HepG2 (cell line): ENCODE results near the gene ZKSCAN3. TPM values are rescaled to one million over a fixed set of nuclear protein-coding genes. Genes with fewer than 3 reads are reported as not detected.

Experiments
- AKAP8 ChIP-seq: sonication (generic); formaldehyde crosslinking; IDR thresholded peaks from 2 replicates; pipeline ENCODE4 v1.5.1; 2020; ENCODE audit warnings: mild to moderate bottlenecking, missing genetic modification reagents
- GZF1 ChIP-seq: sonication (generic); formaldehyde crosslinking; IDR thresholded peaks from 2 replicates; pipeline ENCODE4 v1.5.1; 2020; ENCODE audit warnings: mild to moderate bottlenecking, missing genetic modification reagents
- IRX3 ChIP-seq: sonication (generic); formaldehyde crosslinking; IDR thresholded peaks from 2 replicates; pipeline ENCODE4 v1.8.1; 2023; ENCODE audit warnings: mild to moderate bottlenecking, low read depth, missing genetic modification reagents, borderline replicate concordance
- MATR3 ChIP-seq: sonication (generic); formaldehyde crosslinking; IDR thresholded peaks from 2 replicates; pipeline ENCODE4 v1.4.0; 2020; ENCODE audit warnings: missing genetic modification reagents
- NKX3-1 ChIP-seq: sonication (generic); formaldehyde crosslinking; IDR thresholded peaks from 2 replicates; pipeline ENCODE4 v1.5.0; 2020; ENCODE audit warnings: missing genetic modification reagents
- NR2C2 ChIP-seq: sonication (generic); formaldehyde crosslinking; IDR thresholded peaks from 2 replicates; pipeline ENCODE4 v1.4.0; 2020; ENCODE audit warnings: missing genetic modification reagents, mild to moderate bottlenecking, moderate library complexity, borderline replicate concordance
- PAF1 ChIP-seq: IDR thresholded peaks from 2 replicates; pipeline ENCODE4 v1.6.1; 2016; ENCODE audit warnings: missing genetic modification reagents, missing compliant biosample characterization
- POLR2AphosphoS2 ChIP-seq: IDR thresholded peaks from 2 replicates; pipeline ENCODE4 v1.6.1; 2011; ENCODE audit warnings: low read depth, low read length, improper control_type of control experiment
- RARA ChIP-seq: IDR thresholded peaks from 2 replicates; pipeline ENCODE4 v1.6.1; 2016; ENCODE audit warnings: missing genetic modification reagents, missing compliant biosample characterization
- RNF2 ChIP-seq: fragments of 450-650 bp; conservative IDR thresholded peaks from 2 replicates; pipeline ENCODE4 v1.6.1; 2016; ENCODE audit warnings: low read depth
- SIX4 ChIP-seq: sonication (generic); formaldehyde crosslinking; IDR thresholded peaks from 2 replicates; pipeline ENCODE4 v1.4.0; 2020; ENCODE audit warnings: missing genetic modification reagents
- SMAD1 ChIP-seq: sonication (generic); formaldehyde crosslinking; IDR thresholded peaks from 2 replicates; pipeline ENCODE4 v1.4.0; 2020; ENCODE audit warnings: missing genetic modification reagents, low read depth, mild to moderate bottlenecking, borderline replicate concordance
- SRSF4 ChIP-seq: fragments of 200-400 bp; formaldehyde crosslinking; IDR thresholded peaks from one replicate; pipeline ENCODE4 v1.6.1; 2018; ENCODE audit warnings: mild to moderate bottlenecking, low read depth, low read length, moderate library complexity; ENCODE audit not compliant: poor library complexity, severe bottlenecking
- STAG1 ChIP-seq: sonication (generic); formaldehyde crosslinking; IDR thresholded peaks from 2 replicates; pipeline ENCODE4 v1.4.0; 2020; ENCODE audit warnings: missing genetic modification reagents
- SUZ12 ChIP-seq: fragments of 150-350 bp; IDR thresholded peaks from 2 replicates; pipeline ENCODE4 v1.6.1; 2014; ENCODE audit warnings: low read depth, low read length
- SYNCRIP ChIP-seq: fragments of 200-400 bp; formaldehyde crosslinking; IDR thresholded peaks from 2 replicates; pipeline ENCODE4 v1.6.1; 2018; ENCODE audit warnings: mild to moderate bottlenecking, low read depth, low read length; ENCODE audit not compliant: insufficient read depth
- TEAD2 ChIP-seq: sonication (generic); formaldehyde crosslinking; IDR thresholded peaks from 2 replicates; pipeline ENCODE4 v1.9.0; 2021; ENCODE audit warnings: missing genetic modification reagents
- TP53 ChIP-seq: sonication (generic); formaldehyde crosslinking; conservative IDR thresholded peaks from 2 replicates; pipeline ENCODE4 v1.4.0; 2020; ENCODE audit warnings: missing genetic modification reagents
- TSC22D2 ChIP-seq: sonication (generic); formaldehyde crosslinking; IDR thresholded peaks from 2 replicates; pipeline ENCODE4 v1.5.1; 2020; ENCODE audit warnings: missing genetic modification reagents, mild to moderate bottlenecking, borderline replicate concordance
- ZNF205 ChIP-seq: IDR thresholded peaks from 2 replicates; pipeline ENCODE4 v1.6.1; 2018; ENCODE audit warnings: missing biosample characterization, missing genetic modification reagents
- ZNF274 ChIP-seq: sonication (generic); formaldehyde crosslinking; IDR thresholded peaks from 2 replicates; pipeline ENCODE4 v1.5.1; 2020; ENCODE audit warnings: mild to moderate bottlenecking, missing genetic modification reagents
- ZNF292 ChIP-seq: sonication (generic); formaldehyde crosslinking; IDR thresholded peaks from 2 replicates; pipeline ENCODE4 v1.8.1; 2022; ENCODE audit warnings: mild to moderate bottlenecking, low read depth, missing genetic modification reagents, borderline replicate concordance
- ZNF451 ChIP-seq: sonication (generic); formaldehyde crosslinking; IDR thresholded peaks from 2 replicates; pipeline ENCODE4 v1.5.0; 2020; ENCODE audit warnings: mild to moderate bottlenecking, missing genetic modification reagents
- ZNF496 ChIP-seq: sonication (generic); formaldehyde crosslinking; IDR thresholded peaks from 2 replicates; pipeline ENCODE4 v1.8.1; 2023; ENCODE audit warnings: mild to moderate bottlenecking, moderate library complexity, missing genetic modification reagents; ENCODE audit not compliant: insufficient replicate concordance
- ZNF713 ChIP-seq: sonication (generic); formaldehyde crosslinking; IDR thresholded peaks from 2 replicates; pipeline ENCODE4 v1.4.0; 2020; ENCODE audit warnings: mild to moderate bottlenecking, missing genetic modification reagents
- ZNF891 ChIP-seq: sonication (generic); formaldehyde crosslinking; IDR thresholded peaks from 2 replicates; pipeline ENCODE4 v1.5.0; 2020; ENCODE audit warnings: mild to moderate bottlenecking, missing genetic modification reagents
- ZSCAN12 ChIP-seq: sonication (generic); formaldehyde crosslinking; IDR thresholded peaks from 2 replicates; pipeline ENCODE4 v1.9.0; 2021; ENCODE audit warnings: mild to moderate bottlenecking, missing genetic modification reagents
- ZSCAN25 ChIP-seq: sonication (generic); formaldehyde crosslinking; IDR thresholded peaks from 2 replicates; pipeline ENCODE4 v1.8.0; 2022; ENCODE audit warnings: mild to moderate bottlenecking, missing genetic modification reagents
- polyA plus RNA-seq, 8 experiments: library from polyadenylated mRNA; depleted of rRNA in 3 of 8; stranded (reverse) in 7 of 8; unstranded in 1 of 8; fragments of >200 nt; fragmentation: Illumina TruSeq in 4 of 8; extraction: Trizol in 4 of 8; gene quantifications; 2 replicates each; pipeline versions ENCODE4 v1.2.1 to v1.2.3, GENCODE V29; 2011 to 2016; ENCODE audit warnings: low read depth in 4 of 8, missing spikeins in 1 of 8, mixed read lengths in 1 of 8; ENCODE audit not compliant: insufficient read depth in 1 of 8
- total RNA-seq, 5 experiments: library from RNA; depleted of rRNA; stranded (reverse); fragments of >200 nt; fragmentation: Illumina TruSeq; extraction: Trizol; gene quantifications; 2 replicates each; pipeline ENCODE4 v1.2.3, GENCODE V29; 2016; ENCODE audit warnings: low read depth in 1 of 5
- TF ChIP-seq, protein P1 (sequence below): sonication (generic); formaldehyde crosslinking; IDR thresholded peaks from 2 replicates; pipeline ENCODE4 v1.4.0; 2020; ENCODE audit warnings: missing genetic modification reagents
- TF ChIP-seq, protein P2 (sequence below): sonication (generic); formaldehyde crosslinking; IDR thresholded peaks from 2 replicates; pipeline ENCODE4 v1.4.0; 2020; ENCODE audit warnings: missing genetic modification reagents

The ZKSCAN3 gene
- total and polyA plus RNA-seq, 2 of the 13 experiments (the other 11 are each of a cell fraction or from before 2014, with no cell fraction given), result 3.3 to 7.4 TPM

DNA sequence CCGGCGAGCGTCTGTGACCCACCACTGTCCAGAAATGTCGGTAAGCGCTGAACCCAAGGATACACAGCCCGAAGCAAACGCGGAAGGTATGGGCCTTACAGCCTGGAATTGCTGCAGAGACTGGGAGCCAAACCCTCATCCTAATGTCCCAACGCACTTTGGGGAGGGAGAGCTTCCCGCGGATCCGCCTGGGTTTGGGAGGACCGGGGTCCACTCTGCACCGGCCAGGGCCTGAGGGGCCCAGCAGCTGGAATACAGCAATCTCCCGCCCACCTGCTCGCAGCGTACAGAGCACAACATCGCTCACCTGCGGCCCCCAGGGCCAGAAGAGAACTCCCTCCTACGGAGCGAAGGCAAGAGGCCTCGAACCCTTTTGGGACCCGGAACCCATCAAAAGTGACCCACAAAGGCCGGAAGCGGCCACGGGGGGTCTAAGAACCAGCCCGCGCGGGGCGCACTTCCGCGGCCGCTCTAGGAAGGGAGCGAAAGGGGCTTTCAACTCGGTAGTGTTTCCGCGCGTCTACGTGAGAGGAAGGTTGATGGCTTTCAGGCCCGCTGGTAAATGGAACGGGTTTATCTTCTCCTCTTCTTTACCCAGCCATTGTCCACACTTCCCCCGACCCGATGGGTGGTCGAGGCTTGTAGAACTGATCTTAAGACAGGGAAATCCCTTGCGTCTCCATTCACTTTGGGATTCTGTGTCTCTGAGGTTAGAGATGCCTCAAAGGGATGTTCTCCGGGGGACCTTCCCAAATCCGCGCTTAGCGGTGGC is 49.8 kb downstream of the ZKSCAN3 start, which contains the start of gene ZSCAN12 (continued):
- TF ChIP-seq, protein P1, sequence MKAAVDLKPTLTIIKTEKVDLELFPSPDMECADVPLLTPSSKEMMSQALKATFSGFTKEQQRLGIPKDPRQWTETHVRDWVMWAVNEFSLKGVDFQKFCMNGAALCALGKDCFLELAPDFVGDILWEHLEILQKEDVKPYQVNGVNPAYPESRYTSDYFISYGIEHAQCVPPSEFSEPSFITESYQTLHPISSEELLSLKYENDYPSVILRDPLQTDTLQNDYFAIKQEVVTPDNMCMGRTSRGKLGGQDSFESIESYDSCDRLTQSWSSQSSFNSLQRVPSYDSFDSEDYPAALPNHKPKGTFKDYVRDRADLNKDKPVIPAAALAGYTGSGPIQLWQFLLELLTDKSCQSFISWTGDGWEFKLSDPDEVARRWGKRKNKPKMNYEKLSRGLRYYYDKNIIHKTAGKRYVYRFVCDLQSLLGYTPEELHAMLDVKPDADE (CRISPR knock-in tag), result no peak
- peak; percentile 90; the same call in 1 of the 2 replicates for TF ChIP-seq IRX3 (CRISPR knock-in tag)
- TF ChIP-seq ZSCAN12, result no peak
- TF ChIP-seq MATR3 (CRISPR knock-in tag), result no peak
- peak; percentile 48; the same call in 1 of the 2 replicates for TF ChIP-seq RARA
- peak; percentile 82; the same call in 1 of the 2 replicates for TF ChIP-seq GZF1 (CRISPR knock-in tag)
- TF ChIP-seq ZSCAN25 (CRISPR knock-in tag), result peak; percentile 73
- TF ChIP-seq RNF2, result peak; percentile 51; the same call in 1 of the 2 replicates
- 0 out of 2 replicates have a peak, but pooled peaks have one; percentile 40 for TF ChIP-seq SIX4 (CRISPR knock-in tag)
- TF ChIP-seq, protein P2, sequence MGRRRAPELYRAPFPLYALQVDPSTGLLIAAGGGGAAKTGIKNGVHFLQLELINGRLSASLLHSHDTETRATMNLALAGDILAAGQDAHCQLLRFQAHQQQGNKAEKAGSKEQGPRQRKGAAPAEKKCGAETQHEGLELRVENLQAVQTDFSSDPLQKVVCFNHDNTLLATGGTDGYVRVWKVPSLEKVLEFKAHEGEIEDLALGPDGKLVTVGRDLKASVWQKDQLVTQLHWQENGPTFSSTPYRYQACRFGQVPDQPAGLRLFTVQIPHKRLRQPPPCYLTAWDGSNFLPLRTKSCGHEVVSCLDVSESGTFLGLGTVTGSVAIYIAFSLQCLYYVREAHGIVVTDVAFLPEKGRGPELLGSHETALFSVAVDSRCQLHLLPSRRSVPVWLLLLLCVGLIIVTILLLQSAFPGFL (CRISPR knock-in tag), result no peak
- no peak for TF ChIP-seq SRSF4
- TF ChIP-seq TEAD2, result no peak
- peak; percentile 86 for TF ChIP-seq ZNF205 (CRISPR knock-in tag)
- TF ChIP-seq ZNF451, result peak; percentile 95
- no peak for TF ChIP-seq ZNF713
- 0 out of 2 replicates have a peak, but pooled peaks have one; percentile 61 for TF ChIP-seq TSC22D2 (CRISPR knock-in tag)
- 0 out of 2 replicates have a peak, but pooled peaks have one; percentile 26 for TF ChIP-seq STAG1 (CRISPR knock-in tag)
- TF ChIP-seq TP53 (CRISPR knock-in tag), result 0 out of 2 replicates have a peak, but pooled peaks have one; percentile 60
- no peak; the same call in none of the 2 replicates for TF ChIP-seq ZNF891 (CRISPR knock-in tag)
- TF ChIP-seq SYNCRIP, result no peak
- TF ChIP-seq AKAP8 (CRISPR knock-in tag), result 0 out of 2 replicates have a peak, but pooled peaks have one; percentile 29
- no peak for TF ChIP-seq ZNF496 (CRISPR knock-in tag)
- no peak for TF ChIP-seq POLR2AphosphoS2
- TF ChIP-seq NR2C2 (CRISPR knock-in tag), result peak; percentile 98
- TF ChIP-seq ZNF292, result peak; percentile 69; the same call in 1 of the 2 replicates
- no peak for TF ChIP-seq PAF1 (CRISPR knock-in tag)
- peak; percentile 86 for TF ChIP-seq NKX3-1 (CRISPR knock-in tag)
- peak; percentile 90 for TF ChIP-seq ZNF274 (CRISPR knock-in tag)
- peak; percentile 87; the same call in 1 of the 2 replicates for TF ChIP-seq SMAD1 (CRISPR knock-in tag)
- TF ChIP-seq SUZ12, result no peak
